Nephron progenitor cell (in vitro differentiated cells): ENCODE measurements around the gene NMBR.
A peak's percentile ranks its signal among the peaks of the same experiment; 100 is the strongest.

ENCODE experiments used
- DNase-seq: peaks from one replicate; pipeline ENCODE4 v3.0.0; 2021
- H3K27ac Mint-ChIP-seq: 2 replicates; pipeline ENCODE4 v1.8.0; 2021; ENCODE audit warnings: mild to moderate bottlenecking, moderate library complexity, mixed read lengths
- H3K27me3 Mint-ChIP-seq: 2 replicates; pipeline ENCODE4 v1.8.0; 2021; ENCODE audit warnings: mild to moderate bottlenecking, low read depth, mixed read lengths; ENCODE audit not compliant: poor library complexity
- H3K36me3 Mint-ChIP-seq: 2 replicates; pipeline ENCODE4 v1.8.0; 2021; ENCODE audit warnings: low read depth, mixed read lengths
- H3K4me1 Mint-ChIP-seq: 2 replicates; pipeline ENCODE4 v1.8.0; 2021; ENCODE audit warnings: mixed read lengths
- H3K4me3 Mint-ChIP-seq: 2 replicates; pipeline ENCODE4 v1.8.0; 2021; ENCODE audit warnings: mild to moderate bottlenecking, moderate library complexity, mixed read lengths
- H3K9me3 Mint-ChIP-seq: 2 replicates; pipeline ENCODE4 v1.8.0; 2021; ENCODE audit warnings: mild to moderate bottlenecking, moderate library complexity, mixed read lengths
- CTCF ChIP-seq: fragments of 200-600 bp; sonication (generic); IDR thresholded peaks from 2 replicates; pipeline ENCODE4 v1.5.0; 2021; ENCODE audit warnings: antibody characterized with exemption

NMBR gene

GRCh38 chr6:142048593-142048980 lies 98.3 kb downstream of the NMBR start:
- H3K9me3 Mint-ChIP-seq = peaks cover 37% of the 10 kb centered on the region

GRCh38 chr6:142047934-142048592 lies 98.9 kb downstream of the NMBR start:
- Mint-ChIP-seq H3K4me3 (no peak overlapping the region), H3K27me3 (no peaks in the 10 kb centered on the region), H3K9me3 (peaks cover 32% of the 10 kb centered on the region), H3K36me3 (no peaks in the 10 kb centered on the region), H3K4me1 (peaks cover 23% of the 10 kb centered on the region), H3K27ac (no peak overlapping the region)
- TF ChIP-seq CTCF = no peak
- no peak for DNase-seq

More at GRCh38 chr6:142048593-142048980, 98.3 kb downstream of the NMBR start:
- Mint-ChIP-seq H3K27ac (no peak overlapping the region), H3K4me3 (no peak overlapping the region), H3K36me3 (no peaks in the 10 kb centered on the region), H3K27me3 (no peaks in the 10 kb centered on the region), H3K4me1 (peaks cover 23% of the 10 kb centered on the region)
- no peak for TF ChIP-seq CTCF
- no peak for DNase-seq

- Mint-ChIP-seq H3K27me3 (no peaks in the 10 kb centered on the region), H3K4me1 (peaks cover 23% of the 10 kb centered on the region), H3K27ac (peak overlapping the region; percentile 58), H3K36me3 (no peaks in the 10 kb centered on the region), H3K9me3 (peaks cover 12% of the 10 kb centered on the region), H3K4me3 (no peak overlapping the region)
- TF ChIP-seq CTCF = no peak
- DNase-seq = no peak
Measured at GRCh38 chr6:142045380-142046278, 101.3 kb downstream of the NMBR start.

- no peaks in the 10 kb centered on the region for H3K4me1 Mint-ChIP-seq
- H3K4me3 Mint-ChIP-seq = no peak overlapping the region
- DNase-seq = no peak
- no peak overlapping the region for H3K27ac Mint-ChIP-seq
- H3K9me3 Mint-ChIP-seq = peaks cover 5% of the 10 kb centered on the region
- H3K27me3 Mint-ChIP-seq = no peaks in the 10 kb centered on the region
- TF ChIP-seq CTCF = no peak
- no peaks in the 10 kb centered on the region for H3K36me3 Mint-ChIP-seq
Measured at GRCh38 chr6:142035890-142036289, 111.0 kb downstream of the NMBR start.

- TF ChIP-seq CTCF = no peak
Measured at GRCh38 chr6:142031035-142031434, 115.9 kb downstream of the NMBR start.

More at GRCh38 chr6:142031035-142031434, 115.9 kb downstream of the NMBR start:
- Mint-ChIP-seq H3K27ac (no peak overlapping the region), H3K4me3 (no peak overlapping the region), H3K9me3 (peaks cover 21% of the 10 kb centered on the region), H3K36me3 (no peaks in the 10 kb centered on the region), H3K4me1 (no peaks in the 10 kb centered on the region), H3K27me3 (no peaks in the 10 kb centered on the region)
- DNase-seq = no peak
